Left ventricle myocardium inferior (tissue), 1 donor: ENCODE measurements around the gene SVIL. TPM values are rescaled to one million over a fixed set of nuclear protein-coding genes. Genes with fewer than 3 reads are reported as not detected.
"Not testable (repeated sequence)": the region's sequence is repeated elsewhere in the genome, so short reads cannot be mapped to it uniquely, and the experiment has no call there.

Source experiments
- DNase-seq: peaks from one replicate; pipeline ENCODE4 v3.0.0-alpha.2; 2020
- H3K27ac ChIP-seq: fragments of 200-600 bp; replicated peaks from 2 replicates; pipeline ENCODE4 v1.8.0; 2021
- H3K27me3 ChIP-seq: fragments of 200-600 bp; 2 replicates; pipeline ENCODE4 v1.8.0; 2021; ENCODE audit warnings: low read depth
- H3K36me3 ChIP-seq: fragments of 200-600 bp; 2 replicates; pipeline ENCODE4 v1.8.0; 2021
- H3K4me1 ChIP-seq: fragments of 200-600 bp; 2 replicates; pipeline ENCODE4 v1.8.0; 2021
- H3K4me3 ChIP-seq: fragments of 200-600 bp; 2 replicates; pipeline ENCODE4 v1.8.0; 2021; ENCODE audit warnings: mild to moderate bottlenecking, moderate library complexity
- H3K9me3 ChIP-seq: fragments of 200-600 bp; replicated peaks from 2 replicates; pipeline ENCODE4 v1.8.0; 2021
- intact Hi-C: fragments of 100-400 bp; cut with micrococcal nuclease; formaldehyde crosslinking; loops from one replicate; pipeline ENCODE4 v1.11.0; 2022
- total RNA-seq: library from RNA; stranded (reverse); fragmentation: NEBNext Ultra II Directional; extraction: Animal tissue kit (Norgen Biotek cat#: 25700); gene quantifications from one replicate; pipeline ENCODE4 v1.2.1, GENCODE V29; 2021
- TF ChIP-seq, protein P1 (sequence below): fragments of 200-600 bp; IDR thresholded peaks from 2 replicates; pipeline ENCODE4 v1.8.0; 2021; ENCODE audit warnings: antibody characterized with exemption, mild to moderate bottlenecking, borderline replicate concordance
- donor health status: DM: no; HTN: yes; CAD: no; lungs with severe emphysema.

Gene SVIL
- total RNA-seq, 1 donor from 2014 or later: 403 TPM

DNA sequence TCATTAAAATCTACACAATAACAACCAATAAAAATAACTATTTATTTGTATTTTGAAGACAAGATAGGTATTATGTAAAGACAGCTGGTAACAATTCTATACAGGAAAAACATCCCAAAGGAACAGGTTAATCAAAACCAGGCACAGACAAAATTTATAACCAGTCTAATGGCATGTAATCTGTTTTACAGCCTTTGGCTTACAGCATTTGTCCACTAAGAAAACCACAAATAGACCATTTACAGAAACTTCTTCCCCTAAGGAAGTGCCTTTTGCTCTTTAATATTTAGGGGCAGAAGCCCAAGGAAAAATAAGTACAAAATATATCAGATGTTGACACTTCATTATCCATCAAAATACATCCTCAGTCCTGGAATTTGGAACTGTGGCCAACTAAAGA is 65.0 kb downstream of the SVIL start:
- H3K27me3 ChIP-seq: no peaks in the 10 kb centered on the region
- DNase-seq: no peak
- peaks cover 44% of the 10 kb centered on the region for H3K4me1 ChIP-seq
- peak overlapping the region; percentile 20 for H3K27ac ChIP-seq
- intact Hi-C loops: no loop called here
- TF ChIP-seq, protein P1, sequence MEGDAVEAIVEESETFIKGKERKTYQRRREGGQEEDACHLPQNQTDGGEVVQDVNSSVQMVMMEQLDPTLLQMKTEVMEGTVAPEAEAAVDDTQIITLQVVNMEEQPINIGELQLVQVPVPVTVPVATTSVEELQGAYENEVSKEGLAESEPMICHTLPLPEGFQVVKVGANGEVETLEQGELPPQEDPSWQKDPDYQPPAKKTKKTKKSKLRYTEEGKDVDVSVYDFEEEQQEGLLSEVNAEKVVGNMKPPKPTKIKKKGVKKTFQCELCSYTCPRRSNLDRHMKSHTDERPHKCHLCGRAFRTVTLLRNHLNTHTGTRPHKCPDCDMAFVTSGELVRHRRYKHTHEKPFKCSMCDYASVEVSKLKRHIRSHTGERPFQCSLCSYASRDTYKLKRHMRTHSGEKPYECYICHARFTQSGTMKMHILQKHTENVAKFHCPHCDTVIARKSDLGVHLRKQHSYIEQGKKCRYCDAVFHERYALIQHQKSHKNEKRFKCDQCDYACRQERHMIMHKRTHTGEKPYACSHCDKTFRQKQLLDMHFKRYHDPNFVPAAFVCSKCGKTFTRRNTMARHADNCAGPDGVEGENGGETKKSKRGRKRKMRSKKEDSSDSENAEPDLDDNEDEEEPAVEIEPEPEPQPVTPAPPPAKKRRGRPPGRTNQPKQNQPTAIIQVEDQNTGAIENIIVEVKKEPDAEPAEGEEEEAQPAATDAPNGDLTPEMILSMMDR: no peak
- peaks cover 4% of the 10 kb centered on the region for H3K36me3 ChIP-seq
- H3K4me3 ChIP-seq: no peak overlapping the region
- no peaks in the 10 kb centered on the region for H3K9me3 ChIP-seq

DNA sequence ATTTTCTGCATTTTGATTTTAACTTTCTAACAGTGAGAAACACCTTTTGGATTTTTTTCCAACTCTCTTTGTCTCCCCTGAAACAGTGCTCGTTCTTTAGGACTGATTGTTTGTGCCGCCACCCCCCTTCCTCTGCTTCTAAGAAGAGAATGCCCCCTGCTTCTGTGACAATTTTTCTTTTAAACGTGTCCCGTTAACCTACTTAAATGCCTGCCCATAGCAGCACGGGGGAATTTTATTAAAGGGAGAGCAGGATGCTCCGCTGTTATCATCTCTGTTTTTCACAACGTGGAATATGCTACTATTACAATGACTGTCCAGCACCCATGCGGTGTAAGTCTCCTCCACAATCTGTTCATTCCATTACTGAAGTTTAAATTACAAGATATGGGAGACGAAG is 67.8 kb downstream of the SVIL start:
- TF ChIP-seq, protein P1: no peak
- DNase-seq: no peak
- Histone ChIP-seq H3K4me1 (peaks cover 36% of the 10 kb centered on the region), H3K4me3 (no peak overlapping the region), H3K9me3 (no peaks in the 10 kb centered on the region), H3K36me3 (peaks cover 8% of the 10 kb centered on the region), H3K27ac (no peak overlapping the region), H3K27me3 (no peaks in the 10 kb centered on the region)
- intact Hi-C loops: no loop called here

DNA sequence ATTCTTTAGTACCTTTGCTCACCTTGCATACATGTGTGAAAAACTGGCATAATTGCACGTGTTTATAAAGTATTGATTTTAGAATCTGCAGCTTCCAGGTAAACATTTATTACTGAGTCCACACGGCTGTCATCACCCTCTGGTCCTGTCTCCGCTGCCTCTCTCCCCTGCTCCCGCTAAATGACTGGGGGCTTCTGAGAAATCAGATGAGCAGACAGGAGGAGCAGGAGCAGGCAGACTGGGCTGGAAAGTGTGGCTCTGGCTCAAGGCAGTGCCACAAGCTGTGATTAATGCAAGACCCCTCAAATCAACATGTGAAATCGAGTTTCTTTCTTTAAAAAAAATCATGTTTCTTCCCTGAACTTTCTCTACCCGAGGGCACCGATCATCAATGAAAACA is 68.6 kb downstream of the SVIL start:
- H3K27ac ChIP-seq, DNase-seq, H3K36me3 ChIP-seq, H3K27me3 ChIP-seq, H3K9me3 ChIP-seq, intact Hi-C loops, H3K4me3 ChIP-seq: not testable (repeated sequence)
- H3K4me1 ChIP-seq: peaks cover 39% of the 10 kb centered on the region

DNA sequence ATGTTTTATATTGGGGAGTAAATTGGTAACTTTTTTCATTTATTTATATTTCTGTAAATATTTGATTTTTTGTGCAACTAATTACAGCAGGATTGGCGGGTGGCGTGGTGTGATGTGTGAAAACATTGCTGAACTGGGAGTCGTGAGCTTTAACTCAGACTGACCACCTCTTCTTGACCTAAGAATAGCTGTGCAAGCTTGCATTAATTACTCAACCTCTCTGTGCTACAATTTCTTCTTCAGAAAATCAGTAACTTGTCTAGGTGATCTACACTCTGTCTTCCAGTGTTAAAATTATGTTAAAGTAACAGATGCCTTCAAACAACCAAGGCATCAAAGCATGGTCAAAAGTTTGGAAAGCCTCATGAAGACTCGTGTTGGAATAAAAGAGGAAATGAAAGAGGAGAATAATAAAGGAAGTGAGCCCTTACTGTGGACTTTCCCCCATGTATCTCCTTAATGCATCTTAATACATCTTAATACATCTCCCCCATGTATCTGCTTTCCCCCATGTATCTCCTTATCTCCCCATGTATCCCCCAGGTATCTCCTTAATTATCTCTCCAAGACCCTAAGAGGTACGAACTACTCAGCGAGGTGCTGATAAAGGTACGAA is 71.2 kb downstream of the SVIL start:
- no peaks in the 10 kb centered on the region for H3K9me3 ChIP-seq
- H3K27me3 ChIP-seq: no peaks in the 10 kb centered on the region
- DNase-seq: no peak
- intact Hi-C loops: no loop called here
- no peak overlapping the region for H3K27ac ChIP-seq
- TF ChIP-seq, protein P1: no peak
- H3K36me3 ChIP-seq: peaks cover 8% of the 10 kb centered on the region
- H3K4me1 ChIP-seq: peaks cover 36% of the 10 kb centered on the region
- H3K4me3 ChIP-seq: no peak overlapping the region

DNA sequence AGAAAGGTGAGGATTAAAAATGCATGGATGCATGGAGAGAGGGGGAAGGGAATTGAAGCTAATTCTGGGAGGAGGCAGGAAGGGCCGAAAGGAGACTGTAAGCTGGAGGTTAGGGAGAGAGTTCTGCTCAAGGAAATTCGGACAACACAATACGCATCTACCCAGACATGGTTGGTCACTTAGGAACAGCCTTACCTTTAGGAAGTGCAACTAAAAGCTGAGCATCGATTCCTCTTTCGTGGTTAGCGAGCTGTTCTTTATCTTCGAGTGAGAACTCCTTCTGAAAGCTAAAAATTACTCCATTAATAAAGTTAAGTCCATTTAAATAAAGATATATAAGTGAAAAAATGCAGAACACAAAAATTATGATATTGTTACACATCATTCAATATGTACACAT is 71.8 kb downstream of the SVIL start:
- H3K4me3 ChIP-seq, intact Hi-C loops, H3K27ac ChIP-seq, H3K36me3 ChIP-seq, DNase-seq, H3K27me3 ChIP-seq, H3K9me3 ChIP-seq: not testable (repeated sequence)
- peaks cover 36% of the 10 kb centered on the region for H3K4me1 ChIP-seq

DNA sequence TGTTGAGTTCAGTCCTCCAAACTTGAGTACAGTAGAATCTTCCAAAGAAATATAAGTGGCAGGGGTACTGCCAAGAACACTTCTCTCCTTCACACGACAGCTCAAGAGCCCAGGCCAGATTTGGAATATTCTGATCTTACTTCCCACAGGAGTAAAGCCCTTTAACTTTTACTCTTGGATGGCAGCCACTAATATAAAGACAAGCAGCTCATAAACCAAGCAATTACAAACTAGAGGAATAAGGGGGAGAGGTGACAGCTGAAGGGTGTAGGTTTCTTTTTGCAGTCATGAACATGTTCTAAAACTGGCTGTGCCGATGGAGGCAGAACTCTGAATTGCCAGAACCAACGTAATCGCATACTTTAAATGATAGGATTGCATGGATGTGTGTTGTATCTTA is 74.8 kb downstream of the SVIL start:
- Histone ChIP-seq H3K27ac (peak overlapping the region; percentile 54), H3K4me3 (no peak overlapping the region), H3K9me3 (no peaks in the 10 kb centered on the region), H3K4me1 (peaks cover 54% of the 10 kb centered on the region), H3K27me3 (no peaks in the 10 kb centered on the region), H3K36me3 (peaks cover 6% of the 10 kb centered on the region)
- DNase-seq: no peak
- intact Hi-C loops: no loop called here
- TF ChIP-seq, protein P1: no peak
